H1 (cell line): ENCODE data around the gene PHF10. TPM values are rescaled to one million over a fixed set of nuclear protein-coding genes. Genes with fewer than 3 reads are reported as not detected.

Experiments
- CTCF ChIA-PET: fragments of 300-600 bp; sonication (Branson Sonifier 250); formaldehyde crosslinking; loops from one replicate; lab custom pipeline; 2021; ENCODE audit not compliant: partially characterized antibody; lab: Charles Lee
- POLR2A ChIA-PET: fragments of 300-600 bp; sonication (Branson Sonifier 250); formaldehyde crosslinking; loops from one replicate; lab custom pipeline; 2021; ENCODE audit warnings: inconsistent platforms; ENCODE audit not compliant: partially characterized antibody; lab: Charles Lee
- DNase-seq, 2 experiments: peaks; one replicate each; pipeline versions ENCODE4 v3.0.0 to v3.0.0-alpha.2; 2010 to 2022; ENCODE audit warnings: low spot score in 2 of 2, low read depth in 1 of 2, mixed read lengths in 1 of 2
- FAIRE-seq: peaks from 2 replicates; lab custom pipeline; 2011; peaks lifted over from hg19 to GRCh38; lab: Jason Lieb, UNC
- H2AFZ ChIP-seq: 2 replicates; pipeline ENCODE4 v1.8.1; 2012; ENCODE audit warnings: low read length, inconsistent platforms
- H2AK5ac ChIP-seq: 2 replicates; pipeline ENCODE4 v1.6.1; 2013; ENCODE audit warnings: low read depth, low read length
- H2BK120ac ChIP-seq: replicated peaks from 2 replicates; pipeline ENCODE3; 2013; ENCODE audit warnings: low read depth, low read length, inconsistent platforms
- H2BK12ac ChIP-seq: 2 replicates; pipeline ENCODE4 v1.6.1; 2013; ENCODE audit warnings: low read depth, low read length
- H2BK15ac ChIP-seq: 2 replicates; pipeline ENCODE4 v1.6.1; 2013; ENCODE audit warnings: low read length
- H2BK20ac ChIP-seq: 2 replicates; pipeline ENCODE4 v1.6.1; 2013; ENCODE audit warnings: low read length
- H2BK5ac ChIP-seq: 2 replicates; pipeline ENCODE4 v1.6.1; 2013; ENCODE audit warnings: low read depth, low read length
- H3K14ac ChIP-seq: 2 replicates; pipeline ENCODE4 v1.6.1; 2013; ENCODE audit warnings: inconsistent platforms; ENCODE audit not compliant: insufficient read length
- H3K18ac ChIP-seq: 2 replicates; pipeline ENCODE4 v1.6.1; 2013; ENCODE audit warnings: low read length; ENCODE audit errors: extremely low read depth
- H3K23ac ChIP-seq: 2 replicates; pipeline ENCODE4 v1.6.1; 2013; ENCODE audit warnings: inconsistent platforms; ENCODE audit not compliant: insufficient read length
- H3K23me2 ChIP-seq: 2 replicates; pipeline ENCODE4 v1.6.1; 2013; ENCODE audit warnings: low read depth, low read length
- H3K27ac ChIP-seq: 2 replicates; pipeline ENCODE4 v1.6.1; 2011; ENCODE audit warnings: low read depth, low read length, inconsistent platforms
- H3K27me3 ChIP-seq, 4 experiments: replicated peaks in 1 of 4; 1 replicate in 1 of 4; 2 replicates in 3 of 4; pipeline versions ENCODE4 v1.6.1 to v1.8.1; 2011 to 2013; ENCODE audit warnings: low read length in 3 of 4, mild to moderate bottlenecking in 3 of 4, inconsistent platforms in 2 of 4, mixed read lengths in 2 of 4, moderate library complexity in 1 of 4; ENCODE audit not compliant: control insufficient read depth in 3 of 4, insufficient read depth in 3 of 4; ENCODE audit errors: extremely low read depth in 1 of 4
- H3K36me3 ChIP-seq, 4 experiments: 2 replicates each; pipeline versions ENCODE4 v1.6.1 to v1.8.1; 2011 to 2013; ENCODE audit warnings: mild to moderate bottlenecking in 4 of 4, low read length in 3 of 4, moderate library complexity in 2 of 4, control low read depth in 1 of 4, inconsistent platforms in 1 of 4; ENCODE audit not compliant: insufficient read depth in 4 of 4, control insufficient read depth in 2 of 4
- H3K4ac ChIP-seq: replicated peaks from 2 replicates; pipeline ENCODE3; 2013; ENCODE audit warnings: low read length, low read depth, mixed read lengths, inconsistent platforms; ENCODE audit not compliant: insufficient read length
- H3K4me1 ChIP-seq, 4 experiments: replicated peaks in 1 of 4; 1 replicate in 1 of 4; 2 replicates in 3 of 4; pipeline versions ENCODE4 v1.6.1 to v1.8.1; 2011 to 2013; ENCODE audit warnings: low read length in 3 of 4, inconsistent platforms in 2 of 4, mixed read lengths in 1 of 4; ENCODE audit not compliant: insufficient read depth in 4 of 4, control insufficient read depth in 3 of 4
- H3K4me2 ChIP-seq, 2 experiments: 2 replicates each; pipeline versions ENCODE4 v1.6.1 to v1.8.1; 2011 to 2013; ENCODE audit warnings: low read depth in 2 of 2, low read length in 2 of 2, control low read depth in 1 of 2, inconsistent platforms in 1 of 2, mild to moderate bottlenecking in 1 of 2; ENCODE audit not compliant: insufficient read depth in 1 of 2
- H3K4me3 ChIP-seq, 4 experiments: fragments of 200-600, 300-600 bp in 1 of 4; sonication (generic), shearing (Covaris generic), sonication (Bioruptor Twin) in 1 of 4; 2 replicates each; pipeline versions ENCODE4 v1.5.1 to v1.8.1; 2011 to 2016; ENCODE audit warnings: low read length in 4 of 4, low read depth in 3 of 4, control low read depth in 2 of 4, inconsistent platforms in 2 of 4, mild to moderate bottlenecking in 2 of 4, mixed read lengths in 1 of 4, moderate library complexity in 1 of 4; ENCODE audit not compliant: insufficient read depth in 2 of 4; ENCODE audit errors: extremely low read depth in 1 of 4
- H3K56ac ChIP-seq: replicated peaks from 2 replicates; pipeline ENCODE3; 2013; ENCODE audit warnings: low read depth, mild to moderate bottlenecking, mixed read lengths, low read length, inconsistent platforms; ENCODE audit not compliant: insufficient read length
- H3K79me1 ChIP-seq: 2 replicates; pipeline ENCODE4 v1.6.1; 2013; ENCODE audit warnings: low read depth, low read length, control low read depth
- H3K79me2 ChIP-seq, 2 experiments: 2 replicates each; pipeline versions ENCODE4 v1.6.1 to v1.8.1; 2012 to 2013; ENCODE audit warnings: low read length in 2 of 2, mild to moderate bottlenecking in 2 of 2, inconsistent platforms in 1 of 2; ENCODE audit not compliant: insufficient read depth in 2 of 2, control insufficient read depth in 1 of 2
- H3K9ac ChIP-seq, 4 experiments: replicated peaks in 1 of 4; 1 replicate in 1 of 4; 2 replicates in 3 of 4; pipeline versions ENCODE4 v1.6.1 to v1.8.1; 2011 to 2013; ENCODE audit warnings: low read depth in 3 of 4, low read length in 3 of 4, control low read depth in 2 of 4, mild to moderate bottlenecking in 2 of 4, moderate library complexity in 2 of 4, inconsistent platforms in 1 of 4; ENCODE audit errors: extremely low read depth in 1 of 4
- H3K9me3 ChIP-seq, 2 experiments: 2 replicates each; pipeline versions ENCODE4 v1.6.1 to v1.8.1; 2012 to 2013; ENCODE audit warnings: mild to moderate bottlenecking in 2 of 2, moderate library complexity in 2 of 2, control low read depth in 1 of 2, inconsistent platforms in 1 of 2, low read depth in 1 of 2, low read length in 1 of 2, mixed read lengths in 1 of 2; ENCODE audit not compliant: insufficient read depth in 2 of 2
- H4K20me1 ChIP-seq, 2 experiments: replicated peaks in 1 of 2; 2 replicates each; pipeline versions ENCODE3 to v1.8.1; 2011 to 2013; ENCODE audit warnings: inconsistent platforms in 2 of 2, low read length in 2 of 2, mild to moderate bottlenecking in 1 of 2; ENCODE audit not compliant: insufficient read depth in 2 of 2, control insufficient read depth in 1 of 2
- H4K5ac ChIP-seq: 2 replicates; pipeline ENCODE4 v1.6.1; 2013; ENCODE audit warnings: low read length, low read depth, mixed read lengths, inconsistent platforms; ENCODE audit not compliant: insufficient read length
- H4K8ac ChIP-seq: 2 replicates; pipeline ENCODE4 v1.8.0; 2013; ENCODE audit warnings: mild to moderate bottlenecking, moderate library complexity, low read length, inconsistent platforms; ENCODE audit not compliant: insufficient read depth; ENCODE audit errors: extremely low read depth
- H4K91ac ChIP-seq: replicated peaks from 2 replicates; pipeline ENCODE3; 2013; ENCODE audit warnings: low read length, mixed read lengths, inconsistent platforms; ENCODE audit not compliant: insufficient read length
- ASH2L ChIP-seq: fragments of 200-600, 300-600 bp; sonication (generic); IDR thresholded peaks from one replicate; pipeline ENCODE4 v1.7.1; 2017; ENCODE audit warnings: low read length
- BRCA1 ChIP-seq: IDR thresholded peaks from 2 replicates; pipeline ENCODE4 v1.6.1; 2012; ENCODE audit warnings: low read depth, low read length, improper control_type of control experiment
- E2F6 ChIP-seq: IDR thresholded peaks from 2 replicates; pipeline ENCODE4 v1.6.1; 2012; ENCODE audit warnings: inconsistent platforms
- EGR1 ChIP-seq: IDR thresholded peaks from 2 replicates; pipeline ENCODE4 v1.6.1; 2011; ENCODE audit warnings: low read depth, low read length, borderline replicate concordance
- HDAC2 ChIP-seq, 2 experiments: fragments of 300-600 bp in 1 of 2; sonication (generic) in 1 of 2; IDR thresholded peaks; 2 replicates each; pipeline ENCODE4 v1.6.1; 2011 to 2012; ENCODE audit warnings: low read depth in 2 of 2, low read length in 2 of 2, mild to moderate bottlenecking in 2 of 2, moderate library complexity in 2 of 2, borderline replicate concordance in 1 of 2, inconsistent platforms in 1 of 2
- POLR2A ChIP-seq, 2 experiments: IDR thresholded peaks; 1 replicate in 1 of 2; 2 replicates in 1 of 2; pipeline ENCODE4 v1.6.1; 2011; ENCODE audit warnings: low read depth in 2 of 2, low read length in 2 of 2, mild to moderate bottlenecking in 2 of 2; ENCODE audit errors: control extremely low read depth in 1 of 2
- POLR2AphosphoS5 ChIP-seq: IDR thresholded peaks from 2 replicates; pipeline ENCODE4 v1.6.1; 2011; ENCODE audit warnings: low read depth, low read length
- RFX5 ChIP-seq: IDR thresholded peaks from 2 replicates; pipeline ENCODE4 v1.6.1; 2011; ENCODE audit warnings: low read depth, low read length, improper control_type of control experiment, borderline replicate concordance
- SRF ChIP-seq: IDR thresholded peaks from 2 replicates; pipeline ENCODE4 v1.6.1; 2011; ENCODE audit warnings: mild to moderate bottlenecking, low read depth, low read length, moderate library complexity
- ZNF274 ChIP-seq: IDR thresholded peaks from 2 replicates; pipeline ENCODE4 v1.7.0; 2012; ENCODE audit warnings: low read length, borderline replicate concordance; ENCODE audit errors: extremely low read depth
- WGBS, 2 experiments: shearing (Covaris generic) in 1 of 2; methylation state at CpG; one replicate each; pipeline versions ENCODE4 v1.1.6 to v1.1.7; 2013 to 2015; ENCODE audit warnings: low lambda C conversion rate in 2 of 2, mixed read lengths in 2 of 2, inconsistent platforms in 1 of 2, low coverage in 1 of 2, missing lambda C conversion rate in 1 of 2; ENCODE audit not compliant: insufficient replicate concordance in 2 of 2, insufficient coverage in 1 of 2, insufficient read length in 1 of 2; ENCODE audit errors: extremely low coverage in 1 of 2, missing lambda C conversion rate in 1 of 2; 5-methylcytosine and 5-hydroxymethylcytosine counted together
- polyA plus RNA-seq, 7 experiments: library from polyadenylated mRNA; depleted of rRNA in 3 of 7; stranded (reverse) in 5 of 7; unstranded in 2 of 7; fragments of >200 nt in 5 of 7; fragments of 200-250 nt in 2 of 7; gene quantifications; 1 replicate in 5 of 7; 2 replicates in 1 of 7; 4 replicates in 1 of 7; pipeline versions ENCODE4 v1.2.1 to v1.2.3, GENCODE V29; 2011 to 2013; ENCODE audit warnings: missing spikeins in 2 of 7, mixed read lengths in 2 of 7
- total RNA-seq: library from RNA; stranded (reverse); fragmentation: NEBNext Ultra II Directional; extraction: Animal tissue kit (Norgen Biotek cat#: 25700); gene quantifications from 2 replicates; pipeline ENCODE4 v1.2.1, GENCODE V29; 2021

Gene PHF10
- total and polyA plus RNA-seq, 2 of the 8 experiments (the other 6 are each of a cell fraction or from before 2014, with no cell fraction given): 15.6 to 51.1 TPM

GRCh38 chr6:169701954-169702839 lies 22.1 kb downstream of the PHF10 start, which contains the start of the genes C6orf120 and WDR27:
C6orf120 (plus strand) TSS chr6:169702126; CDS start chr6:169702460, 334 bp downstream.
WDR27 (minus strand) TSS chr6:169702029; CDS start chr6:169689005, 13,024 bp downstream.
- peak within 1 kb of the TSS; percentile 92 for H4K5ac ChIP-seq
- H2BK120ac ChIP-seq: peak within 1 kb of the TSS; percentile 45
- peak within 1 kb of the TSS; percentile 87 for H3K4ac ChIP-seq
- peak within 1 kb of the TSS; percentile 52 to 97 (median 92) for H3K9ac ChIP-seq
- H3K18ac ChIP-seq: peak within 1 kb of the TSS; percentile 75
- peak within 1 kb of the TSS; percentile 92; the same call in 1 of the 2 replicates for H2AK5ac ChIP-seq
- peaks cover 5% of the 10 kb centered on the region; the same call in 1 of the 2 replicates for H3K23me2 ChIP-seq
- peak within 1 kb of the TSS; percentile 95 for H2BK5ac ChIP-seq
- 0 out of 2 replicates have a peak within 1 kb of the TSS, but pooled peaks have one; percentile 84 for H2BK15ac ChIP-seq
- WGBS, 2 experiments: 1% methylated on average over 47 of the region's 92 CpGs; no CpG with 5 or more reads in 1 of the 2 experiments
- peak within 1 kb of the TSS; percentile 91 to 96 for H3K4me2 ChIP-seq
- H3K27me3 ChIP-seq: no peaks in the 10 kb centered on the region
- peaks cover 0 to 16% (median 5%) of the 10 kb centered on the region in 4 experiments; a peak in 2 of 7 replicates for H3K4me1 ChIP-seq
- no peak within 1 kb of the TSS for H2BK20ac ChIP-seq
- no peak for FAIRE-seq
- peak within 1 kb of the TSS; percentile 70; the same call in 1 of the 2 replicates for H2BK12ac ChIP-seq
- POLR2A ChIA-PET: interaction anchor here (0.9 to 6.3 kb wide), 16 partner anchors 8 to 852 kb away, joined by 3 to 58 read pairs (median 4); partner anchors contain the start of genes DYNLT2, ERMARD, PHF10 and TBP
- no peaks in the 10 kb centered on the region for H3K9me3 ChIP-seq
- peak within 1 kb of the TSS; percentile 97 for H4K91ac ChIP-seq
- H3K27ac ChIP-seq: peak within 1 kb of the TSS; percentile 88
- H4K8ac ChIP-seq: peak within 1 kb of the TSS; percentile 98
- H3K79me1 ChIP-seq: peaks cover 15% of the 10 kb centered on the region
- peaks cover 0 to 16% (median under 1%) of the 10 kb centered on the region in 4 experiments; a peak in 3 of 8 replicates for H3K36me3 ChIP-seq
- CTCF ChIA-PET: interaction anchor here (0.6 to 1.2 kb wide), 2 partner anchors 15 to 83 kb away, joined by 3 read pairs; no protein-coding TSS in a partner anchor
- no peak within 1 kb of the TSS for H3K23ac ChIP-seq
- peak within 1 kb of the TSS; percentile 55; the same call in 1 of the 2 replicates for H2AFZ ChIP-seq
- H3K14ac ChIP-seq: no peak within 1 kb of the TSS
- peaks cover 4 to 16% of the 10 kb centered on the region in 2 experiments for H4K20me1 ChIP-seq
- peak within 1 kb of the TSS; percentile 89 for H3K56ac ChIP-seq
- H3K4me3 ChIP-seq: peak within 1 kb of the TSS; percentile 79 to 96 (median 94)
- peaks cover 0 to 65% of the 10 kb centered on the region in 2 experiments; a peak in 3 of 4 replicates for H3K79me2 ChIP-seq
- DNase-seq: peak; percentile 79 to 96
- TF ChIP-seq ASH2L: peak; percentile 68
- peak; percentile 43; the same call in 1 of the 2 replicates for TF ChIP-seq EGR1
- TF ChIP-seq POLR2A (IDR thresholded peaks at IDR 0.05; ENCODE audit: control extremely low read depth in 1 of 2, low read depth in 2 of 2, low read length in 2 of 2): peak; percentile 32 to 87
- TF ChIP-seq SRF: no peak
- peak; percentile 62; the same call in 1 of the 2 replicates for TF ChIP-seq E2F6
- peak; percentile 85 for TF ChIP-seq BRCA1
- TF ChIP-seq RFX5: no peak
- TF ChIP-seq POLR2AphosphoS5: peak; percentile 85
- peak in 1 of 2 experiments; percentile 67; a peak in 1 of 4 replicates for TF ChIP-seq HDAC2 (IDR thresholded peaks at IDR 0.05; ENCODE audit: borderline replicate concordance in 1 of 2, low read depth in 2 of 2, low read length in 2 of 2)
- TF ChIP-seq ZNF274: no peak
